HG03280 (cell line): ENCODE results near the gene KCTD15.
"Not testable (repeated sequence)": the region's sequence is repeated elsewhere in the genome, so short reads cannot be mapped to it uniquely, and the experiment has no call there.

Experiments
- ATAC-seq: cut with Tn5 transposase; IDR thresholded peaks from one replicate; pipeline ENCODE4 v1.9.1; 2021; ENCODE audit warnings: mild to moderate bottlenecking, moderate library complexity; ENCODE audit not compliant: unreplicated experiment

The KCTD15 gene

GRCh38 chr19:33813391-33814101, 16.9 kb downstream of the KCTD15 start:
- ATAC-seq: no peak

- no peak for ATAC-seq
Observed at GRCh38 chr19:33814181-33815165, 17.8 kb downstream of the KCTD15 start.

GRCh38 chr19:33815380-33816340, 19.0 kb downstream of the KCTD15 start:
- ATAC-seq: no peak

- ATAC-seq: no peak
Observed at GRCh38 chr19:33818411-33818810, 21.7 kb downstream of the KCTD15 start.

GRCh38 chr19:33819078-33819477, 22.4 kb downstream of the KCTD15 start:
- ATAC-seq: not testable (repeated sequence)

GRCh38 chr19:33819506-33819879, 22.8 kb downstream of the KCTD15 start:
- ATAC-seq: no peak

GRCh38 chr19:33819880-33820781, 23.5 kb downstream of the KCTD15 start:
- ATAC-seq: no peak

- no peak for ATAC-seq
Observed at GRCh38 chr19:33821871-33822270, 25.2 kb downstream of the KCTD15 start.

- no peak for ATAC-seq
Observed at GRCh38 chr19:33823341-33823740, 26.7 kb downstream of the KCTD15 start.

- no peak for ATAC-seq
Observed at GRCh38 chr19:33825556-33825955, 28.9 kb downstream of the KCTD15 start.

- no peak for ATAC-seq
Observed at GRCh38 chr19:33826521-33826920, 29.9 kb downstream of the KCTD15 start.

- ATAC-seq: no peak
Observed at GRCh38 chr19:33828266-33829075, 31.8 kb downstream of the KCTD15 start.

GRCh38 chr19:33830264-33830663, 33.6 kb downstream of the KCTD15 start:
- no peak for ATAC-seq

GRCh38 chr19:33831825-33832224, 35.2 kb downstream of the KCTD15 start:
- ATAC-seq: no peak

- ATAC-seq: no peak
Observed at GRCh38 chr19:33832633-33833032, 36.0 kb downstream of the KCTD15 start.

- no peak for ATAC-seq
Observed at GRCh38 chr19:33840382-33840781, 43.7 kb downstream of the KCTD15 start.

- ATAC-seq: no peak
Observed at GRCh38 chr19:33840783-33841182, 44.1 kb downstream of the KCTD15 start.

- ATAC-seq: no peak
Observed at GRCh38 chr19:33841685-33842084, 45.0 kb downstream of the KCTD15 start.

GRCh38 chr19:33844478-33844877, 47.8 kb downstream of the KCTD15 start:
- no peak for ATAC-seq
